HepG2 (cell line): ENCODE measurements around the gene RNGTT. TPM values are rescaled to one million over a fixed set of nuclear protein-coding genes. Genes with fewer than 3 reads are reported as not detected.
"Not testable (repeated sequence)": the region's sequence is repeated elsewhere in the genome, so short reads cannot be mapped to it uniquely, and the experiment has no call there.

Experiments used
- ATAC-seq: fragments of 200-7000 bp; cut with Tn5 transposase; 3 replicates; pipeline ENCODE4 v1.9.1; 2020; ENCODE audit warnings: mild to moderate bottlenecking, moderate library complexity
- BruUV-seq: library from RNA; stranded (reverse); fragments of 400-500 nt; replicated peaks from 2 replicates; lab custom pipeline; 2021; lab: Mats Ljungman, UMichigan
- CTCF ChIA-PET: fragments of 300-600 bp; formaldehyde crosslinking; extraction: SDS; loops from one replicate; lab custom pipeline; 2021; ENCODE audit warnings: low total read pairs, inconsistent platforms, low intra/inter-chr PET ratio; lab: Yijun Ruan, JAX
- POLR2A ChIA-PET: fragments of 350-600 bp; sonication (Branson Sonifier 250); formaldehyde crosslinking; loops from one replicate; lab custom pipeline; 2020; ENCODE audit warnings: antibody characterized with exemption, inconsistent platforms; lab: Yijun Ruan, JAX
- DNase-seq: peaks from one replicate; pipeline ENCODE4 v3.0.0-alpha.2; 2015; ENCODE audit warnings: low spot score
- FAIRE-seq: peaks from 3 replicates; lab custom pipeline; 2011; peaks lifted over from hg19 to GRCh38; lab: Jason Lieb, UNC
- H2AFZ ChIP-seq: one replicate; pipeline ENCODE4 v1.6.1; 2011; ENCODE audit warnings: low read length, inconsistent platforms
- H3K27ac ChIP-seq: fragments of 300-600 bp; 3 replicates; pipeline ENCODE4 v1.8.0; 2011; ENCODE audit warnings: mixed run types, mild to moderate bottlenecking, mixed read lengths, low read length, inconsistent platforms; ENCODE audit not compliant: insufficient read depth; ENCODE audit errors: extremely low read length
- H3K27me3 ChIP-seq, 2 experiments: fragments of 200-600 bp in 1 of 2; 2 replicates in 1 of 2; 3 replicates in 1 of 2; pipeline versions ENCODE4 v1.6.0 to v1.8.0; 2011; ENCODE audit warnings: low read length in 2 of 2, mild to moderate bottlenecking in 2 of 2, moderate library complexity in 2 of 2, inconsistent platforms in 1 of 2; ENCODE audit not compliant: insufficient read depth in 2 of 2, control insufficient read depth in 1 of 2
- H3K36me3 ChIP-seq, 2 experiments: fragments of 200-600 bp in 1 of 2; replicated peaks in 1 of 2; 2 replicates in 1 of 2; 3 replicates in 1 of 2; pipeline versions ENCODE4 v1.5.1 to v1.8.0; 2011; ENCODE audit warnings: low read length in 2 of 2, inconsistent platforms in 1 of 2; ENCODE audit not compliant: insufficient read depth in 2 of 2, control insufficient read depth in 1 of 2
- H3K4me1 ChIP-seq: 2 replicates; pipeline ENCODE4 v1.5.1; 2012; ENCODE audit warnings: low read length, inconsistent platforms; ENCODE audit not compliant: insufficient read depth
- H3K4me2 ChIP-seq: 2 replicates; pipeline ENCODE4 v1.6.0; 2011; ENCODE audit warnings: low read depth, low read length, inconsistent platforms
- H3K4me3 ChIP-seq, 3 experiments: fragments of 200-600 bp in 1 of 3; sonication (generic), shearing (Covaris generic) in 1 of 3; replicated peaks in 1 of 3; 2 replicates each; pipeline ENCODE4 v1.5.1; 2011 to 2016; ENCODE audit warnings: low read length in 3 of 3, inconsistent platforms in 2 of 3, low read depth in 2 of 3, mild to moderate bottlenecking in 2 of 3, control low read depth in 1 of 3, mixed read lengths in 1 of 3; ENCODE audit not compliant: insufficient read depth in 1 of 3
- H3K79me2 ChIP-seq: one replicate; pipeline ENCODE4 v1.6.1; 2011; ENCODE audit warnings: low read length, inconsistent platforms; ENCODE audit not compliant: insufficient read depth
- H3K9ac ChIP-seq: 2 replicates; pipeline ENCODE4 v1.6.0; 2011; ENCODE audit warnings: mild to moderate bottlenecking, low read depth, low read length, inconsistent platforms; ENCODE audit not compliant: insufficient read depth
- H3K9me3 ChIP-seq: 2 replicates; pipeline ENCODE4 v1.5.1; 2012; ENCODE audit warnings: mild to moderate bottlenecking, low read length
- H4K20me1 ChIP-seq: 2 replicates; pipeline ENCODE4 v1.6.0; 2011; ENCODE audit warnings: inconsistent platforms, mild to moderate bottlenecking, low read length, moderate library complexity; ENCODE audit not compliant: insufficient read depth
- ARID5B ChIP-seq: IDR thresholded peaks from 2 replicates; pipeline ENCODE4 v1.4.0; 2020; ENCODE audit warnings: mild to moderate bottlenecking, missing genetic modification reagents
- CENPX ChIP-seq: sonication (generic); formaldehyde crosslinking; IDR thresholded peaks from 2 replicates; pipeline ENCODE4 v1.9.0; 2021; ENCODE audit warnings: mild to moderate bottlenecking, missing genetic modification reagents, moderate library complexity
- GLMP ChIP-seq: sonication (generic); formaldehyde crosslinking; IDR thresholded peaks from 2 replicates; pipeline ENCODE4 v1.9.0; 2021; ENCODE audit warnings: missing genetic modification reagents, mild to moderate bottlenecking, borderline replicate concordance
- HNF4G ChIP-seq, 2 experiments: sonication (generic) in 1 of 2; formaldehyde crosslinking in 1 of 2; IDR thresholded peaks; 2 replicates each; pipeline versions ENCODE4 v1.4.0 to v1.6.1; 2011 to 2020; ENCODE audit warnings: borderline replicate concordance in 2 of 2, low read depth in 2 of 2, mild to moderate bottlenecking in 2 of 2, low read length in 1 of 2, missing genetic modification reagents in 1 of 2, moderate library complexity in 1 of 2
- MIXL1 ChIP-seq: IDR thresholded peaks from 2 replicates; pipeline ENCODE4 v1.6.1; 2016
- SMC3 ChIP-seq: IDR thresholded peaks from 2 replicates; pipeline ENCODE4 v1.6.1; 2011; ENCODE audit warnings: low read length, improper control_type of control experiment
- SOX6 ChIP-seq, 2 experiments: fragments of 450-650 bp in 1 of 2; sonication (generic) in 1 of 2; formaldehyde crosslinking in 1 of 2; IDR thresholded peaks; 2 replicates each; pipeline versions ENCODE4 v1.4.0 to v1.6.1; 2017 to 2020; ENCODE audit warnings: antibody characterized with exemption in 1 of 2, mild to moderate bottlenecking in 1 of 2, missing genetic modification reagents in 1 of 2
- STAG1 ChIP-seq: sonication (generic); formaldehyde crosslinking; IDR thresholded peaks from 2 replicates; pipeline ENCODE4 v1.4.0; 2020; ENCODE audit warnings: missing genetic modification reagents
- U2AF1 ChIP-seq: fragments of 200-400 bp; formaldehyde crosslinking; optimal IDR thresholded peaks from 2 replicates; pipeline ENCODE3; 2017; ENCODE audit warnings: mild to moderate bottlenecking, low read depth, low read length
- ZNF205 ChIP-seq: IDR thresholded peaks from 2 replicates; pipeline ENCODE4 v1.6.1; 2018; ENCODE audit warnings: missing biosample characterization, missing genetic modification reagents
- WGBS: methylation state at CpG from one replicate; pipeline ENCODE4 v1.1.6; 2017; ENCODE audit warnings: low lambda C conversion rate; 5-methylcytosine and 5-hydroxymethylcytosine counted together
- in situ Hi-C: cut with HindIII; loops from 2 replicates; pipeline ENCODE4 v1.10.0; 2017; ENCODE audit warnings: low pct_unique_long_range_greater_than_20kb; ENCODE audit not compliant: extremely low pct_ligation_motif_present
- intact Hi-C: fragments of 100-400 bp; cut with micrococcal nuclease; formaldehyde crosslinking; loops from one replicate; pipeline ENCODE4 v1.10.0; 2022; ENCODE audit not compliant: unreplicated experiment
- polyA plus RNA-seq, 8 experiments: library from polyadenylated mRNA; depleted of rRNA in 3 of 8; stranded (reverse) in 7 of 8; unstranded in 1 of 8; fragments of >200 nt; fragmentation: Illumina TruSeq in 4 of 8; extraction: Trizol in 4 of 8; gene quantifications; 2 replicates each; pipeline versions ENCODE4 v1.2.1 to v1.2.3, GENCODE V29; 2011 to 2016; ENCODE audit warnings: low read depth in 4 of 8, missing spikeins in 1 of 8, mixed read lengths in 1 of 8; ENCODE audit not compliant: insufficient read depth in 1 of 8
- total RNA-seq, 5 experiments: library from RNA; depleted of rRNA; stranded (reverse); fragments of >200 nt; fragmentation: Illumina TruSeq; extraction: Trizol; gene quantifications; 2 replicates each; pipeline ENCODE4 v1.2.3, GENCODE V29; 2016; ENCODE audit warnings: low read depth in 1 of 5

RNGTT gene
- total and polyA plus RNA-seq, 2 of the 13 experiments (the other 11 are each of a cell fraction or from before 2014, with no cell fraction given): 6.0 to 22.6 TPM

GRCh38 chr6:88983532-88983931, 20.1 kb upstream of the RNGTT start (continued):
- peak; percentile 53; the same call in 1 of the 2 replicates for TF ChIP-seq SMC3

GRCh38 chr6:88983129-88983528, 19.7 kb upstream of the RNGTT start:
- in situ Hi-C loops (loop anchor here (5.0 to 10.0 kb wide), 2 partner anchors 102 to 259 kb away; partner anchors contain the start of gene PNRC1), intact Hi-C loops (loop anchor here (1.0 to 10.0 kb wide), 5 partner anchors 52 to 392 kb away; no protein-coding TSS in a partner anchor)
- peak overlapping the region; percentile 38 for H3K4me2 ChIP-seq
- not testable (repeated sequence) for H3K36me3 ChIP-seq, H3K9ac ChIP-seq, DNase-seq, FAIRE-seq, H3K4me3 ChIP-seq, H3K27me3 ChIP-seq, BruUV-seq, H3K27ac ChIP-seq, H3K9me3 ChIP-seq, H2AFZ ChIP-seq, H4K20me1 ChIP-seq, H3K79me2 ChIP-seq
- CTCF ChIA-PET: interaction anchor here (1.4 to 3.5 kb wide), 3 partner anchors 134 to 259 kb away, joined by 3 to 33 read pairs (median 5); no protein-coding TSS in a partner anchor
- peaks cover 25% of the 10 kb centered on the region for H3K4me1 ChIP-seq
- POLR2A ChIA-PET: interaction anchor here (0.7 to 1.9 kb wide), 9 partner anchors 11 to 180 kb away, joined by 3 to 6 read pairs (median 4); partner anchors contain the start of genes PM20D2 and PNRC1
- ATAC-seq: peak; percentile 51
- WGBS: 54% methylated on average over 2 of the region's 2 CpGs

- Histone ChIP-seq H3K27me3 (no peaks in the 10 kb centered on the region; a peak in 1 of 5 replicates), H3K36me3 (no peaks in the 10 kb centered on the region), H2AFZ (no peak overlapping the region), H3K4me2 (peak overlapping the region; percentile 38), H3K79me2 (no peaks in the 10 kb centered on the region), H3K4me1 (peaks cover 25% of the 10 kb centered on the region), H3K4me3 (no peak overlapping the region), H3K27ac (no peak overlapping the region), H4K20me1 (no peaks in the 10 kb centered on the region), H3K9me3 (no peaks in the 10 kb centered on the region), H3K9ac (no peak overlapping the region)
- FAIRE-seq (peak; percentile 75), ATAC-seq (peak; percentile 65), DNase-seq (peak; percentile 55)
- in situ Hi-C loops (loop anchor here (5.0 to 10.0 kb wide), 2 partner anchors 102 to 260 kb away; partner anchors contain the start of gene PNRC1), intact Hi-C loops (loop anchor here (1.0 to 10.0 kb wide), 6 partner anchors 52 to 392 kb away; no protein-coding TSS in a partner anchor)
- CTCF ChIA-PET: interaction anchor here (1.4 to 3.5 kb wide), 2 partner anchors 134 to 260 kb away, joined by 3 to 33 read pairs; no protein-coding TSS in a partner anchor
- POLR2A ChIA-PET: interaction anchor here (0.8 to 1.9 kb wide), 8 partner anchors 10 to 259 kb away, joined by 3 to 6 read pairs (median 4); partner anchors contain the start of genes PM20D2 and PNRC1
- no TSS peak for BruUV-seq
- WGBS: 3% methylated on average over 2 of the region's 2 CpGs
- no peak for TF ChIP-seq ZNF205
- TF ChIP-seq ARID5B (CRISPR knock-in tag): no peak
- no peak for TF ChIP-seq U2AF1
- 0 out of 2 replicates have a peak, but pooled peaks have one; percentile 21 for TF ChIP-seq MIXL1 (CRISPR knock-in tag)
- no peak for TF ChIP-seq CENPX
- TF ChIP-seq HNF4G (IDR thresholded peaks at IDR 0.05; ENCODE audit: borderline replicate concordance, low read depth, low read length): no peak
- TF ChIP-seq HNF4G (CRISPR knock-in tag; IDR thresholded peaks at IDR 0.05; ENCODE audit: borderline replicate concordance, low read depth): no peak
- no peak for TF ChIP-seq GLMP (CRISPR knock-in tag)
- TF ChIP-seq STAG1 (CRISPR knock-in tag): peak; percentile 92
- no peak for TF ChIP-seq SOX6 (IDR thresholded peaks at IDR 0.05)
- no peak for TF ChIP-seq SOX6 (CRISPR knock-in tag; IDR thresholded peaks at IDR 0.05)
These were observed 19.3 kb upstream of the RNGTT start for GRCh38 chr6:88982720-88983119.
